Keratinocyte (primary cell): ENCODE results near the gene MYO1D. TPM values are rescaled to one million over a fixed set of nuclear protein-coding genes. Genes with fewer than 3 reads are reported as not detected.

Experiments
- DNase-seq: peaks from one replicate; pipeline ENCODE4 v3.0.0-alpha.2; 2011; ENCODE audit warnings: low read depth, missing footprints, low spot score
- FAIRE-seq: peaks from 2 replicates; lab custom pipeline; 2011; peaks lifted over from hg19 to GRCh38; lab: Jason Lieb, UNC
- H2AFZ ChIP-seq: 2 replicates; pipeline ENCODE4 v1.6.0; 2012; ENCODE audit warnings: low read length, control low read depth, inconsistent platforms; ENCODE audit not compliant: control insufficient read depth
- H3K27ac ChIP-seq: 2 replicates; pipeline ENCODE4 v1.5.1; 2011; ENCODE audit warnings: low read length; ENCODE audit not compliant: control insufficient read depth, insufficient read depth
- H3K27me3 ChIP-seq: 3 replicates; pipeline ENCODE4 v1.6.0; 2011; ENCODE audit warnings: low read length; ENCODE audit not compliant: control insufficient read depth, insufficient read depth; ENCODE audit errors: extremely low read depth
- H3K36me3 ChIP-seq, 2 experiments: 2 replicates in 1 of 2; 3 replicates in 1 of 2; pipeline ENCODE4 v1.5.1; 2011; ENCODE audit warnings: low read length in 2 of 2, mild to moderate bottlenecking in 1 of 2; ENCODE audit not compliant: control insufficient read depth in 2 of 2, insufficient read depth in 2 of 2; ENCODE audit errors: extremely low read depth in 1 of 2
- H3K4me1 ChIP-seq: 3 replicates; pipeline ENCODE4 v1.5.1; 2011; ENCODE audit warnings: low read length; ENCODE audit not compliant: control insufficient read depth, insufficient read depth; ENCODE audit errors: extremely low read depth
- H3K4me2 ChIP-seq: 3 replicates; pipeline ENCODE4 v1.6.0; 2011; ENCODE audit warnings: low read depth, low read length; ENCODE audit not compliant: control insufficient read depth, insufficient read depth; ENCODE audit errors: extremely low read depth
- H3K4me3 ChIP-seq, 3 experiments: fragments of 200-600 bp in 1 of 3; sonication (generic) in 1 of 3; 2 replicates in 2 of 3; 3 replicates in 1 of 3; pipeline ENCODE4 v1.5.1; 2011 to 2016; ENCODE audit warnings: low read length in 3 of 3, mild to moderate bottlenecking in 3 of 3, control low read depth in 2 of 3, inconsistent platforms in 1 of 3, low read depth in 1 of 3, mixed read lengths in 1 of 3, mixed run types in 1 of 3, moderate library complexity in 1 of 3; ENCODE audit not compliant: control insufficient read depth in 2 of 3, insufficient read depth in 2 of 3; ENCODE audit errors: extremely low read depth in 1 of 3
- H3K79me2 ChIP-seq: 2 replicates; pipeline ENCODE4 v1.6.0; 2012; ENCODE audit warnings: low read length; ENCODE audit not compliant: control insufficient read depth, insufficient read depth
- H3K9ac ChIP-seq: 3 replicates; pipeline ENCODE4 v1.6.0; 2011; ENCODE audit warnings: low read length; ENCODE audit not compliant: control insufficient read depth, insufficient read depth; ENCODE audit errors: extremely low read depth
- H3K9me1 ChIP-seq: 3 replicates; pipeline ENCODE4 v1.6.0; 2011; ENCODE audit warnings: low read length; ENCODE audit not compliant: control insufficient read depth, insufficient read depth; ENCODE audit errors: extremely low read depth
- H3K9me3 ChIP-seq: 2 replicates; pipeline ENCODE4 v1.5.1; 2012; ENCODE audit warnings: low read depth, low read length; ENCODE audit not compliant: control insufficient read depth
- H4K20me1 ChIP-seq: 3 replicates; pipeline ENCODE4 v1.6.0; 2011; ENCODE audit warnings: low read length; ENCODE audit not compliant: control insufficient read depth, insufficient read depth; ENCODE audit errors: extremely low read depth
- CTCF ChIP-seq, 3 experiments: IDR thresholded peaks in 1 of 3; conservative IDR thresholded peaks in 1 of 3; optimal IDR thresholded peaks in 1 of 3; 2 replicates in 2 of 3; 3 replicates in 1 of 3; pipeline versions ENCODE3 to v1.5.1; 2011; ENCODE audit warnings: low read length in 3 of 3, mild to moderate bottlenecking in 3 of 3, moderate library complexity in 2 of 3, control low read depth in 1 of 3, inconsistent platforms in 1 of 3; ENCODE audit not compliant: insufficient read depth in 2 of 3; ENCODE audit errors: extremely low read depth in 1 of 3
- EZH2 ChIP-seq: IDR thresholded peaks from one replicate; pipeline ENCODE4 v1.6.1; 2012; ENCODE audit warnings: inconsistent platforms, mild to moderate bottlenecking, low read length, moderate library complexity
- dilution Hi-C: fragments of 300-500 bp; cut with MboI; formaldehyde crosslinking; loops from one replicate; pipeline ENCODE4 v1.7.0; 2020; ENCODE audit warnings: low sequenced_read_pairs; ENCODE audit not compliant: extremely low pct_ligation_motif_present
- polyA plus RNA-seq, 5 experiments: library from polyadenylated mRNA; depleted of rRNA in 3 of 5; stranded (reverse) in 3 of 5; stranded (forward) in 1 of 5; unstranded in 1 of 5; fragments of >200 nt; gene quantifications; 1 replicate in 1 of 5; 2 replicates in 3 of 5; 3 replicates in 1 of 5; pipeline versions ENCODE4 v1.2.1 to v1.2.3, GENCODE V29; 2011 to 2012; ENCODE audit warnings: missing spikeins in 2 of 5, low read depth in 1 of 5, low replicate concordance in 1 of 5

The MYO1D gene
- polyA plus RNA-seq, 1 donor (not counting 4 experiments of a cell fraction or from before 2014, with no cell fraction given): 33.7 TPM

GRCh38 chr17:32863559-32863958, 13.4 kb downstream of the MYO1D start:
- Histone ChIP-seq H4K20me1 (no peaks in the 10 kb centered on the region), H3K9me3 (no peaks in the 10 kb centered on the region), H3K79me2 (peaks cover 34% of the 10 kb centered on the region), H3K27me3 (no peaks in the 10 kb centered on the region), H2AFZ (no peak overlapping the region), H3K4me2 (no peak overlapping the region), H3K27ac (no peak overlapping the region), H3K9me1 (no peaks in the 10 kb centered on the region), H3K4me1 (peaks cover 13% of the 10 kb centered on the region), H3K9ac (no peak overlapping the region), H3K4me3 (no peak overlapping the region), H3K36me3 (peaks cover 0 to 3% of the 10 kb centered on the region in 2 experiments)
- DNase-seq (no peak), FAIRE-seq (no peak)
- dilution Hi-C loops: no loop called here
- TF ChIP-seq CTCF (optimal IDR thresholded peaks at IDR 0.05 in 1 of 3, IDR thresholded peaks at IDR 0.05 in 1 of 3, conservative IDR thresholded peaks at IDR 0.05 in 1 of 3; ENCODE audit: extremely low read depth in 1 of 3, insufficient read depth in 2 of 3, low read length in 3 of 3) (no peak), EZH2 (no peak)

- TF ChIP-seq EZH2 (no peak), CTCF (optimal IDR thresholded peaks at IDR 0.05 in 1 of 3, IDR thresholded peaks at IDR 0.05 in 1 of 3, conservative IDR thresholded peaks at IDR 0.05 in 1 of 3; ENCODE audit: extremely low read depth in 1 of 3, insufficient read depth in 2 of 3, low read length in 3 of 3) (no peak)
- H2AFZ ChIP-seq: no peak overlapping the region
- H3K4me3 ChIP-seq: no peak overlapping the region
- H3K9me3 ChIP-seq: no peaks in the 10 kb centered on the region
- H4K20me1 ChIP-seq: no peaks in the 10 kb centered on the region
- FAIRE-seq (no peak), DNase-seq (no peak)
- H3K27me3 ChIP-seq: no peaks in the 10 kb centered on the region
- dilution Hi-C loops: no loop called here
- H3K36me3 ChIP-seq: peaks cover 0 to 3% of the 10 kb centered on the region in 2 experiments
- H3K9ac ChIP-seq: no peak overlapping the region
- H3K9me1 ChIP-seq: no peaks in the 10 kb centered on the region
- no peak overlapping the region for H3K27ac ChIP-seq
- H3K4me2 ChIP-seq: no peak overlapping the region
- peaks cover 31% of the 10 kb centered on the region for H3K79me2 ChIP-seq
- peaks cover 13% of the 10 kb centered on the region for H3K4me1 ChIP-seq
Observed at GRCh38 chr17:32862940-32863339, 14.0 kb downstream of the MYO1D start.
